Erythroblast (primary cell): ENCODE measurements around the gene HECW1.

Source experiments
- GATA1 ChIP-seq: IDR thresholded peaks from 2 replicates; pipeline ENCODE4 v1.6.1; 2011; ENCODE audit warnings: low read depth, mild to moderate bottlenecking, control low read depth, low read length, moderate library complexity
- POLR2A ChIP-seq: IDR thresholded peaks from 2 replicates; pipeline ENCODE4 v1.6.1; 2011; ENCODE audit warnings: mild to moderate bottlenecking, low read length

DNA sequence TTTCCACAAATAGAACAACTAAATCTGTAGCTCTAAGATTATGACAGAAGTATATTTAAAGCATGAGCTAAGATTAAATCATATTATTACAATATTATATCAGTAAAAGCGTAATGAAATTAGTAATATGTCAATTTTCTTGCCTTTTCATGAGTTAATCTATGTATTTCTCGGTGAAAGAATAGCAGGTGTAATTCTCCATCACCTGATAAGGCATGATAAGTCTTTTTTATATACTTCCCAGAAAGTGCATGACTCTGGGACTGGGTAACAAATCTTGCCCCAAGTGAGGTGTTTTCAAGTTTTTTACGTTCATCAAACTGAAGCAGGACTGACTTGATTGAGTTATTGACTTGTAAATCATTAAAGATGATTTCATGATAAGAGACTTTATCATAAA, 100.5 kb downstream of the HECW1 start:
- no peak for TF ChIP-seq POLR2A
- no peak for TF ChIP-seq GATA1
